B cell (primary cell): Measurements from ENCODE around the gene FUT9.

ENCODE experiments used
- CTCF ChIP-seq: fragments of 200-600 bp; IDR thresholded peaks from one replicate; pipeline ENCODE4 v1.8.0; 2022; ENCODE audit warnings: antibody characterized with exemption, mild to moderate bottlenecking
- EZH2 ChIP-seq: IDR thresholded peaks from 2 replicates; pipeline ENCODE4 v1.6.1; 2012; ENCODE audit warnings: borderline replicate concordance, low read depth, mild to moderate bottlenecking, moderate library complexity, low read length; ENCODE audit not compliant: insufficient read depth, poor library complexity, severe bottlenecking

- no peak for TF ChIP-seq CTCF
- TF ChIP-seq EZH2: no peak
Observed at GRCh38 chr6:96086745-96087144, 71.0 kb downstream of the FUT9 start.
